NCI-H1092 (cell line): Measurements from ENCODE around the gene RCN1.

Source experiments
- DNase-seq: peaks from one replicate; lab custom pipeline; 2025; lab: John Stamatoyannopoulos, UW

The RCN1 gene

GRCh38 chr11:32153747-32154146 lies 62.9 kb downstream of the RCN1 start:
- DNase-seq = no peak

GRCh38 chr11:32154275-32154674 lies 63.4 kb downstream of the RCN1 start:
- no peak for DNase-seq
